ENCODE results near the gene LYST.
A peak's percentile ranks its signal among the peaks of the same experiment; 100 is the strongest.

The LYST gene

GRCh38 chr1:235885655-235886262, 19.1 kb upstream of the LYST start:
- DNase-seq (ENCODE audit: low read depth in 2 of 2): no peak

- no peak for DNase-seq (ENCODE audit: low read depth in 2 of 2)
Measured at GRCh38 chr1:235883261-235883927, 16.7 kb upstream of the LYST start.

GRCh38 chr1:235882816-235883215, 16.1 kb upstream of the LYST start:
- DNase-seq (ENCODE audit: low read depth in 2 of 2): no peak

- no peak for DNase-seq (ENCODE audit: low read depth in 2 of 2)
Measured at GRCh38 chr1:235881930-235882700, 15.4 kb upstream of the LYST start.

- DNase-seq (ENCODE audit: low read depth in 2 of 2): no peak
Measured at GRCh38 chr1:235878082-235878811, 11.5 kb upstream of the LYST start.

GRCh38 chr1:235876402-235876841, 9.7 kb upstream of the LYST start:
- DNase-seq (ENCODE audit: low read depth in 2 of 2): no peak

- DNase-seq (ENCODE audit: low read depth in 2 of 2): no peak
Measured at GRCh38 chr1:235875036-235875597, 8.4 kb upstream of the LYST start.

GRCh38 chr1:235874261-235874660, 7.6 kb upstream of the LYST start:
- DNase-seq (ENCODE audit: low read depth in 2 of 2): no peak

- no peak for DNase-seq (ENCODE audit: low read depth in 2 of 2)
Measured at GRCh38 chr1:235873571-235873970, 6.9 kb upstream of the LYST start.

GRCh38 chr1:235873045-235873444, 6.3 kb upstream of the LYST start:
- DNase-seq (ENCODE audit: low read depth in 2 of 2): no peak

GRCh38 chr1:235872270-235872669, 5.6 kb upstream of the LYST start:
- DNase-seq (ENCODE audit: low read depth in 2 of 2): no peak

GRCh38 chr1:235867903-235868469, 1.3 kb upstream of the LYST start:
- DNase-seq (ENCODE audit: low read depth in 2 of 2): peak in 1 of 2 donors; percentile 35

GRCh38 chr1:235866913-235867845, 473 bp upstream of the LYST start:
- DNase-seq (ENCODE audit: low read depth in 2 of 2): peak; percentile 96 to 97

- no peak for DNase-seq (ENCODE audit: low read depth in 2 of 2)
Measured at GRCh38 chr1:235865565-235866204, 1.0 kb downstream of the LYST start.

GRCh38 chr1:235864931-235865525, 1.7 kb downstream of the LYST start:
- DNase-seq (ENCODE audit: low read depth in 2 of 2): no peak

- DNase-seq (ENCODE audit: low read depth in 2 of 2): no peak
Measured at GRCh38 chr1:235864469-235864868, 2.2 kb downstream of the LYST start.

- DNase-seq (ENCODE audit: low read depth in 2 of 2): no peak
Measured at GRCh38 chr1:235863699-235864093, 3.0 kb downstream of the LYST start.

- no peak for DNase-seq (ENCODE audit: low read depth in 2 of 2)
Measured at GRCh38 chr1:235861857-235862256, 4.8 kb downstream of the LYST start.

- DNase-seq (ENCODE audit: low read depth in 2 of 2): no peak
Measured at GRCh38 chr1:235860829-235861228, 5.9 kb downstream of the LYST start.

All from activated CD8-positive, alpha-beta memory T cell treated with anti-CD3 and anti-CD28 coated beads for 4 hours (primary cell).